Suppressor macrophage treated with lipopolysaccharide for 1 hour (primary cell): Measurements from ENCODE around the gene ZNF57.
"Not testable (repeated sequence)": the region's sequence is repeated elsewhere in the genome, so short reads cannot be mapped to it uniquely, and the experiment has no call there.

Source experiments
- DNase-seq, 3 donors: peaks; one replicate each; pipeline ENCODE4 v3.0.0-alpha.2; 2020 to 2022

ZNF57 gene

GRCh38 chr19:2902590-2903218, 2.0 kb downstream of the ZNF57 start:
- DNase-seq = no peak

- not testable (repeated sequence) for DNase-seq
Observed at GRCh38 chr19:2903326-2903725, 2.6 kb downstream of the ZNF57 start.

GRCh38 chr19:2905918-2906519, 5.3 kb downstream of the ZNF57 start:
- DNase-seq = no peak

- no peak for DNase-seq
Observed at GRCh38 chr19:2906631-2907195, 6.0 kb downstream of the ZNF57 start.

- no peak for DNase-seq
Observed at GRCh38 chr19:2912306-2912705, 11.6 kb downstream of the ZNF57 start.

- DNase-seq = no peak
Observed at GRCh38 chr19:2917275-2918184, 16.8 kb downstream of the ZNF57 start.

GRCh38 chr19:2922987-2923386, 22.3 kb downstream of the ZNF57 start:
- DNase-seq = no peak

GRCh38 chr19:2923510-2923909, 22.8 kb downstream of the ZNF57 start:
- DNase-seq = no peak

- no peak for DNase-seq
Observed at GRCh38 chr19:2926341-2927031, 25.8 kb downstream of the ZNF57 start.

- no peak for DNase-seq
Observed at GRCh38 chr19:2927032-2927430, 26.3 kb downstream of the ZNF57 start.

GRCh38 chr19:2933490-2933910, 32.8 kb downstream of the ZNF57 start:
- DNase-seq = no peak

GRCh38 chr19:2935863-2936262, 35.1 kb downstream of the ZNF57 start:
- not testable (repeated sequence) for DNase-seq

- no peak for DNase-seq
Observed at GRCh38 chr19:2942928-2943640, 42.4 kb downstream of the ZNF57 start.

- no peak for DNase-seq
Observed at GRCh38 chr19:2944403-2944774, 43.7 kb downstream of the ZNF57 start.

- DNase-seq = peak; percentile 99 to 100 (median 99)
Observed at GRCh38 chr19:2944775-2945574, 44.2 kb downstream of the ZNF57 start, which contains the start of gene ZNF77. ZNF77 (minus strand) TSS chr19:2944971; CDS start chr19:2944840, 131 bp downstream.

- DNase-seq = no peak
Observed at GRCh38 chr19:2945575-2946184, 45.0 kb downstream of the ZNF57 start.

GRCh38 chr19:2949939-2950285, 49.2 kb downstream of the ZNF57 start:
- peak; percentile 19 to 38 (median 31) for DNase-seq

GRCh38 chr19:2950286-2951124, 49.8 kb downstream of the ZNF57 start:
- peak; percentile 99 to 100 (median 100) for DNase-seq

GRCh38 chr19:2952953-2953481, 52.3 kb downstream of the ZNF57 start:
- DNase-seq = no peak

- no peak for DNase-seq
Observed at GRCh38 chr19:2957160-2957559, 56.4 kb downstream of the ZNF57 start.
